DMS 273 (cell line): ENCODE measurements around the gene MED20.
A peak's percentile ranks its signal among the peaks of the same experiment; 100 is the strongest.

Experiments
- DNase-seq: peaks from one replicate; lab custom pipeline; 2025; ENCODE audit not compliant: unreplicated experiment; lab: John Stamatoyannopoulos, UW

Gene MED20

GRCh38 chr6:41941280-41942066 is 20.5 kb upstream of the MED20 start, which contains the start of gene CCND3:
Gene CCND3, minus strand, starts transcription at chr6:41941808. Its CDS starts 159 bp downstream, at chr6:41941649.
- DNase-seq = peak; percentile 96

- peak; percentile 78 for DNase-seq
Measured at GRCh38 chr6:41940759-41941279, 19.9 kb upstream of the MED20 start.

DNA sequence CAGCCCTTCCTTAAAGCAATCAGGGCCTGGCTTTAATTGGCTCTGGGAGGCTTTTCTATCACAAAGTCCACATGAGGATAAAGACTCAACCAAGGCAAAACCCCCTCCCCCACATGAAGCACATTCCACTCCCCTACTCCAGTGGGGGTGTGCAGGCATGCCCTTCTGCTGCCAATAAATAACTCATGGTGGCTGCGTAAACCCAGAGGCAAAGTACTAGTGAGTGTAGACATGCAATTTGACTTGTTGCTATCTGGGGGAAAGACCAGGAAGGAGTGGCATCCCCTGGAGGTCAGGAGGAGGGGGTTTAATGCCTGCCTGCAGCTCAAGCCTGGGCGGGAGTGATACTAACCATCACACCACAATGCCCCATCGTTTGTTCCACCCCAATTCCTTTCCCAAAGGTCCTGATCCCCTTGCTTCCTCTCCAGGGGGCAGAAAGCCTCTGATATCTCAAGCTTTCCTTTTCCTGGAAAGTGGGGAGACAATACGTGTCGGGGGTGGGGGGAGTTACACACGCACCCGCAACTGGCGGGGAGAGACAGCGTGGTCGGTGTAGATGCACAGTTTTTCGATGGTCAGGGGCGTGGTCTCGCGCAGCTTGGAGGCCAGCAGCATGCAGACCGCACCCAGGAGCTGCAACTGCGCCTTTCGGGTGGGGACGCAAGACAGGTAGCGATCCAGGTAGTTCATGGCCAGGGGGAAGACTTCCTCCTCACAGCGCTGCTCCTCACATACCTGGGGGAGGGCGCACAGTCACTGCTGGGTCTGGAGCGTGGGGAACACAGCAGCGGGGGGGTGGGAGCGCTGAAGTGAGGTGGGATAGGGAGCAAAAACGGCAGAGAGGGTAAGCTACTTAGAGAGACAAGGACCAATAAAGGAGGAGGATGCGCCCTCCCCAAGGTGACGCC is 19.2 kb upstream of the MED20 start:
- DNase-seq = no peak

DNA sequence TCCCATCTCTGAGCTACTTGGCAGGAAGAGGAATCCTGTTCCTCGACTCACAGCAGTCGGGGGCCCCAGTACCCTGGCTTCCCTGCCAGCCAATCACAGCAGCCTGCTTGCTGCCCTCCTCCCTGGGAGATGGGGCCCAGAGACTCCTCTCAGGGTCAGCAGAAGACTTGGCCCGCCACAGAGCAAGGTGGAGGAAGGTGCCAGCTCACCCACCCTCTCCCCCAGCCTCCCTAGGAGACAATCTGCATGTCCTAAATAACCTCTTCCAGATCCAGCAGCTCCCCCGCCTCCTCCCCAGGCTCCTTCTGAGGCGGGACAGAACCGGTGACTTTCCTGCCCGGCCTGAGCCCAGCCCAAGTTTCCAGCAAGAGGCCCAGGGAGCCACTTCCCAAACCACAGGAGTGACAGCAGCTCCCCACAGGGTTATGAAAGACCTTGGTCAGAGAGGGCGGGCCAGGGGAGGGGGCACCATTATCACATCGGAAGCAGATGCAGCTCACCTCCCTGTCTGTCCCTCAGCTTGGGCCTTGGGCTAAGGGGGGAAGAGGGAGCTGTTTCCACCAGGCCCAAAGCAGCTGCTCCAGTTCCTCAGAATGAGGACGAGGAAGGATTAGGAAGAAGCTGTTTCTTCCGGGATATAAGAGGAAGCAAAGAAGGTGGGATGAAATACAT is 18.4 kb upstream of the MED20 start:
- DNase-seq = peak; percentile 21

GRCh38 chr6:41938590-41939175 is 17.7 kb upstream of the MED20 start:
- no peak for DNase-seq

- peak; percentile 31 for DNase-seq
Measured at GRCh38 chr6:41937861-41938574, 17.1 kb upstream of the MED20 start.

GRCh38 chr6:41937472-41937860 is 16.5 kb upstream of the MED20 start:
- DNase-seq = no peak

DNA sequence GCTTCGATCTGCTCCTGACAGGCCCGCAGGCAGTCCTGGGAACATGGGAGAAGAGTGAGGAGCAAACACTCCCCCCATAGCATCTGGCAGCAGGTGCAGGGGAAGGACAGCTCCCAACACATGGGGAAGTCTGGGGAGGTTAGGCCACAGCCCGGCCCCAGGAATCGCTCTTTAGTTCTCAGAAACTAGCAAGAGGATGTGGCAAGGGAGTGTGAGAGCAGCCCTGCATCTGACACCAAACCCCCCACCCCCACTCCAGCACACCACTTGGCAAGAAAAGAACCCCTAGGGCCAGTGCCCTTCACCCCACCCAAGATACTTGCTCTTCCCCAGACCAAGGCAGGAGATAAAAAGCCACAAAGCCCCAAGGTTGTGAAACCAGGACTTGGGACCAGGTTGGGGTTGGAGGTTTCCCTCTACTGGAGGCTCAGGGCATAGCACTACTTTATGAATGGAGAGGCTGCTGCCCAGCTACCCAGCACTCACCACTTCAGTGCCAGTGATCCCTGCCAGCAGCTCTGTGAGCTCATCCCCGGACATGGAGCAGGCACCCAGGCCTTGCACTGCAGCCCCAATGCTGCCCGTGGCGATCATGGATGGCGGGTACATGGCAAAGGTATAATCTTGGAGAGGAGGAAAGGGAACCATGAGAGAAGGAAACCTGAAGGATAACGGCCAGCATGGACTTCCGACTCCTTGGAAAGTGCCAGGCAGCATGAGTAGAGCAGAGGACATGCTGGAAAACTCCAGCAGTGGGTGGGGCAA is 15.3 kb upstream of the MED20 start:
- peak; percentile 88 for DNase-seq

DNA sequence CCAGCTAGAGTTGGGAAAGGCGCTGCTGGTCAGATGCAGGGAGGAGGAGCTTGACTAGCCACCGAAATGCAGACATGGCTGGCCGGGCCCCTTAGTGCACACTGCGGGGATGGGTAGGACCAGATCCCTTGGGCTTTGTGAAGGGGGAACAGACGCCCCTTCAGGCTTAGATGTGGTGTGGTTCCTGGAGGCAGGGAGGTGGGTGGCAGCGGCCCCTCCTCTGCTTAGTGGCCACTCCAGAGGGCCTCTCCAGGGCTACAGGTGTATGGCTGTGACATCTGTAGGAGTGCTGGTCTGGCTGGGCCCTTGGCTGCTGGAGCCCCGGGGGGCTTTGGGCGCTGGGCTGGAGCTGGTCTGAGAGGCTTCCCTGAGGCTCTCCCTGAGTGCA is 14.7 kb upstream of the MED20 start:
- no peak for DNase-seq

GRCh38 chr6:41935193-41935574 is 14.2 kb upstream of the MED20 start:
- DNase-seq = peak; percentile 56

DNA sequence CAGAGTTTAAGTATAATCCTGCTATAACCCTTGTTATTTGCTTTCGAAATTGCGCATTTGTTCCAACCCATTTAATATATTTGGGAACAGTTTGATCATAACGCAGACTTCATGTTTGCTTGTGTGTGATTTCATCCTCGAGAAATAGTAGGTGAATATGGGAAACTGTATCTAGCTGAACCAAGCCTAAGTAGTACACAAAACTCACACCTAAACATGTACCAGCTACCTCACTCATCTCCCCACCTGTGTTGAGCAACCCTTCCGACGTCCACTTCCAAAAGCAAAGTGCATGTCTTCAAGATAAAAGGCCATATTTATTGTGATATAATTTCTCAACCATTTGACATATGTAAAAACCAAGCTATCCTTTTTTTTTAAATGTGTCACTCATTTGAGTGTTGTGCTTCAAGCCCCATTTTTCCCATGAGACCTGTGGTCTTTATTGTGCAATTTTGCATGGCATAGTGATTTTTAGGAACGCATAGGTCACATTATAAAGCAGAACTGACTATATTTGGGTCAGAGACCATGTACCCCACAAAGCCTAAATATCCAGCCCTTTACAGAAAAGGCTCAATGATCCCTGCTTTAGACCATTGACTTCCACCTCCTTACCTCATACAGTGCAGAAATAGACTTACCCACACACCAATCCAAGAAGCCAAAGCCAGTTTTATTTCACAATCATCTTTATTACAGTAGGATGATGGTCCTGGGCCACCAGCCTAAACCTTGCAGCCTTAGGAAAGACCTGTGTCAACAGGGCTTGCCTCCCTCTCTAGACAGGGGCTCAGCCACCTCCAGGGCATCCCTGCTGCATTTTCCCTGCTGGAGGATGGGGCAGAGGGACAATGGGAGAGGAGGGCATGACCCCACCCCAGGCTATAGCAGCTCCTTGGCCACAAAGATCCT is 13.6 kb upstream of the MED20 start:
- DNase-seq = no peak

- no peak for DNase-seq
Measured at GRCh38 chr6:41932378-41932777, 11.4 kb upstream of the MED20 start.

GRCh38 chr6:41931792-41932191 is 10.9 kb upstream of the MED20 start:
- DNase-seq = no peak

DNA sequence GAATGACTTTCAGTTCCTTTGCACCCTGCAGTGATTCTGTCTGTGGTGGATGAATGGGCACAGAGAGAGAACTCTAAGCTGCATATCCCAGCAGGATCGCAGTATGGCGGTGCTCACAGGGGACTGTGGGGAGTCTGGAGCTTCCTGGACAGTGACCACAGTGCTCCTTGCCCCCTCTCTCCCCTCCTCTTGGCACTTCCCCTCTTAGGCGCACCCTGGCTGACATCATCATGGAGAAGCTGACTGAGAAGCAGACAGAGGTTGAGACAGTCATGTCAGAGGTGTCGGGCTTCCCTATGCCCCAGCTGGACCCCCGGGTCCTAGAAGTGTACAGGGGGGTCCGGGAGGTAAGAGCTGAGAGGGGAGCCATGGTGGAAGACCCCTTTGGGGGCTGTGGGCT is 9.0 kb upstream of the MED20 start:
- DNase-seq = no peak

- no peak for DNase-seq
Measured at GRCh38 chr6:41927253-41927652, 6.3 kb upstream of the MED20 start.

- DNase-seq = no peak
Measured at GRCh38 chr6:41922154-41922553, 1.2 kb upstream of the MED20 start.

DNA sequence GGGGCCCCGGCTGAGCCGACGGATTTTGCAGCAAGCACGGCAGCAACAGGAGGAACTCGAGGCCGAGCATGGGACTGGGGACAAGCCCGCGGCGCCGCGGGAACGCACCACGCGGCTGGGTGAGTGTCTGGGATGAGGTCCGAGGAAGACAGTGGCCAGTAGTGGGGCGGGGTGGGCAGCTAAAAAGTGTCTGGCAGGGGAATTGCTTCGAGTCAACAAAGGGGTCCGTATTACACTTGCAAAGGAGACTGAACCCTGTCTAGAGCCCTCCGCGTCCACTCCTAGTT is 716 bp upstream of the MED20 start:
- peak; percentile 71 for DNase-seq

GRCh38 chr6:41917528-41917927 is 3.4 kb downstream of the MED20 start:
- DNase-seq = no peak
